Measurements from ENCODE around the gene ADD2.
"Not testable (repeated sequence)": the region's sequence is repeated elsewhere in the genome, so short reads cannot be mapped to it uniquely, and the experiment has no call there.

The ADD2 gene, protein sequence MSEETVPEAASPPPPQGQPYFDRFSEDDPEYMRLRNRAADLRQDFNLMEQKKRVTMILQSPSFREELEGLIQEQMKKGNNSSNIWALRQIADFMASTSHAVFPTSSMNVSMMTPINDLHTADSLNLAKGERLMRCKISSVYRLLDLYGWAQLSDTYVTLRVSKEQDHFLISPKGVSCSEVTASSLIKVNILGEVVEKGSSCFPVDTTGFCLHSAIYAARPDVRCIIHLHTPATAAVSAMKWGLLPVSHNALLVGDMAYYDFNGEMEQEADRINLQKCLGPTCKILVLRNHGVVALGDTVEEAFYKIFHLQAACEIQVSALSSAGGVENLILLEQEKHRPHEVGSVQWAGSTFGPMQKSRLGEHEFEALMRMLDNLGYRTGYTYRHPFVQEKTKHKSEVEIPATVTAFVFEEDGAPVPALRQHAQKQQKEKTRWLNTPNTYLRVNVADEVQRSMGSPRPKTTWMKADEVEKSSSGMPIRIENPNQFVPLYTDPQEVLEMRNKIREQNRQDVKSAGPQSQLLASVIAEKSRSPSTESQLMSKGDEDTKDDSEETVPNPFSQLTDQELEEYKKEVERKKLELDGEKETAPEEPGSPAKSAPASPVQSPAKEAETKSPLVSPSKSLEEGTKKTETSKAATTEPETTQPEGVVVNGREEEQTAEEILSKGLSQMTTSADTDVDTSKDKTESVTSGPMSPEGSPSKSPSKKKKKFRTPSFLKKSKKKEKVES

DNA sequence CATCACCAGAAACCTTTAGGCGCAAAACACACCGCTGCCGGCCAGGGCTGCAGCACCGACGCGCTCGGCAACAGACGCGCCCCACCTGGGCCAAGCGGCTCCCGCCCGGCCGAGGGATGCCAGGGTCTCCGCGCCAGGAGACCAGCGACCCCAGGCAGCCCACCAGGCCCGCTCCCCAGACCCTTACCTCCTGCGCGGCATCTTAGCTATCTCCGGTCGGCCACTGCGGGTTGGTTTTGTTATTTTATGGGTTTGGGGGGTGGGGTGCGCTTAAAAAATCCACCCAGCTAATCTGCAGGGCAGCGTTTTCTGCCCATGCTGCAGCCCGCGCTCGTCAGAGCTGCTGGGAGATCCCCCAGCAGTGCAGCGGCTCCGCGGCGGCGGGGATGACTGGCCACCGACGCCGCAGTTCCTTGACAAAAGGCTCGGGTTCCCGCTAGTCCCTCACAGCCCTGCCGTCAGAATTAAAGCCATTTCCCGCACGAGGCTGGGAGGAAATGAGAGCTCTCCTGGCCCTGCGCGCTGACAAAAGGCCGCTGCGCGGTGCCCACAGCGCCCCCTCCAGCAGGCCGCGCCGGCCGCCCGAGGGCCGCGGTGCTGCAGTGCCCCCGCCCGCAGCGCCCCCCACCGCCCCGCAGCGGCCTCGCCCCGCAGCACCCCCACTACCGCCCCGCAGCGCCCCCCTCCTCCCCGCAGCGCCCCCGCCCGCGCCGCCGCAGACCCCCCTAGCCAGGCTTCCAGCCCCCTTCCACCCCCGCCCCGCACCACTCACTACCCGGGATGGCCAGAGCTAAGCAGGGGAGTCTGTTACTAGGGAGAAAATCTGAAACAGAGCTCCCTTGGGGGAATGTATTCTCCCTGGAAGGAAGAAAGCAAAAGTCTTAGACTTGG lies at the start of gene ADD2:
TSS of gene ADD2 (minus strand) at position 502 of the 891 bp plus-strand sequence. CDS start 61,792 bp downstream, outside the sequence.
- in situ Hi-C loops (cut with HindIII; ENCODE audit: low sequenced_read_pairs) = no loop called here

DNA sequence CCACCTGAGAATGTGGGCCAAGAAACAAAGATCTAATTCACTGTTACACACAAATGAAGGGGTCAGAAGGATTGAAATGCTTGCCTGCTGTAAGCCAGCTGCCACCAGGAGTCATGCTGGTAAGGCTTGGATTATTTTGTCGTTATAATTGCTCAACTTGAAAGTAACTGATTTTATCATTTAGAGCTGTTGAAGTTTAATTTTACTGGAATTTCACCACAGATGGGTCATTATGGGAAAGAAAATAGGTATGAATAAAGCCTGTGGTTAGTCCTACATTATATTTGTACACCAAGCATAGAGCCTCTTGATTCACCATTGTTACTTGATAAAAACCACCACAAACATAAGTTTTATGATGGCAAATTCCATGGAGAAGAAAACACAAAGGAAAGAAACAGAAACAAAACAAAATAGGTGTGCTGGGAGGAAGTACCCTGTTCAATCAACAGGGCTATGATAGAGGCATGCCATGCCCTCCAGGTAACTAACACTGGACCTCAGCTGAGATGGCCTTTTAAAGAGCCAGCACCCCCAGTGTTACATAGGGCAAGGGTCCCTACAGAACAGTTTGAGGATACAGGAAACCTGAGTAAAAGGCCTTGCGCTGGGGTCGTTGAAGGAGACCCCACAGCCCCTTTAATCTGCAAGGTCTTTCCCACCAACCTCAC lies 49.4 kb upstream of the ADD2 start:
- in situ Hi-C loops (cut with HindIII; ENCODE audit: low sequenced_read_pairs) = no loop called here

DNA sequence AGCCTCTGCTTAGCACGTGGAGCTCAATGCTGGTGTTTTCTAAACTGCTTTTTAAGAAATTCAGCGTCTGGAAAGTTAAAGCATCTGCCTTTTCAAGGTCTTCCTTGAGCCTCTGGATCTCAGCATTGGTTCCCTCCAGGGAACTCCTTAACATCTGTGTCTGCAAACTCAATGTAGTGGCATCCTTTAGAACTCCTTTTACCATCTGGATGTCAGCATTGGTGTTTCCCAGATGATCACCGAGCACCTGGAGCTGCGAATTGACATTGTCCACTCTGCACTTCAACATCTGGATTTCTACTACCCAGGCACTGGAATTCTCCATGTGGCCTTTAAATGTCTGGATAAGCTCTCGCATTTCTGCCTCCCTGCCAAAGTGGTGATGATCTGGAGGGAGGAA lies 48.7 kb upstream of the ADD2 start:
- in situ Hi-C loops (cut with HindIII; ENCODE audit: low sequenced_read_pairs) = no loop called here

DNA sequence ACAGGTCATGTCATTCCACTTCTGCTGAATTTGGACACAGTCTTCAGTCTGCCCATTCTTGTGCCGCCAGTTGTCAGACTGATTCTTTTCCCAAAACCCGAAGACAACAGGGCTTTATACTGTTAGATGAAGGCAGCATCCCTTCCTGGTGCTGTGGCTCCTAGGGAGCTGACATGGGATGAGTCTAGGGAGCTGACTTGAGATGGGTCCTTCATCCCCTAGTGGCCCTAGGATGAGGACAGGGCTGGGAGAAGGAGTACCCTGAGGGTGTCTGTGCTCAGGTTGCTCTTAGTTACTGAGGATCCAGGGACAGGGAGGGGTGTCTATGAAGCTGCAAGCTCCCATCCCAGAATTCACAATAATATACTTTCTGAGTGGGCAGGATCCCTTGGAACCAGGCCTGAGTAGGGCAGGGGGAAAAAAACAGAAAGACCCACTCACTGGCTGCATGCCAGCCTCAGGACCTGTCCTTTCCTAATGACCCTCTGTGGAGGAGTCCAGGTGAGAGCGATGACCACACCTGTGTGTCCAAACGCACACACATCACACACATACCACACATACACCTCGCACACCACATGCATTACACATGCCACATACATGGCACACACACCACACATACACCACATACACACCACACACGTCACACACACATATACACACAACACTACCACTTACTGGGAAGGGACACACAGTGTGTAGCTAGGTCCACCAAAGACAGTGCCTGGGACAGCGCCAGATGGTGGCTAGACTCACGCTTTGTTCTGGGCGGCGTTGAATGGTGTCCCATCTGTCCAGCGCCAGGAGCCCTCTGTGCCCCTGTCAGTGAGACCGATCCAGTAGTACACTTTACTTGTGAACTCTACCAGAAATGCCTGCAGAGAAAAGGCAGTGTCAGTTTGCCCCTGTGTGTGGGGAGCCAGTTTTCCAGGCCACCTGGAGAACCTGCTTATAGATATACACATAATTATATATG lies 41.3 kb upstream of the ADD2 start:
- in situ Hi-C loops (cut with HindIII; ENCODE audit: low sequenced_read_pairs) = no loop called here

DNA sequence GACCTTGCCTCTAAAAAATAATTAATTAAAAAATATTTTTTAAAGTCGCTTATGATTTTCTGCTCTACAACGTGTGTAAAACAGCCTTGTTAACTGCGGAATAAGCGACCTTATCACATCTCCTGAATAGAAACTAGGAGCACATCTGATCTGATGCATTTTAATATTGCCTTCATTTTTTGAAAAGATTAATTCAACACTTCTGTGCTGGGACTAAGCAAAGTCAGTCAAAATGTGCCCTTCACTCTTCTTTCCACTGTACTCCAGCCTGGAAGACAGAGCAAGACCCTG lies 39.8 kb upstream of the ADD2 start:
- in situ Hi-C loops (cut with HindIII; ENCODE audit: low sequenced_read_pairs) = no loop called here

DNA sequence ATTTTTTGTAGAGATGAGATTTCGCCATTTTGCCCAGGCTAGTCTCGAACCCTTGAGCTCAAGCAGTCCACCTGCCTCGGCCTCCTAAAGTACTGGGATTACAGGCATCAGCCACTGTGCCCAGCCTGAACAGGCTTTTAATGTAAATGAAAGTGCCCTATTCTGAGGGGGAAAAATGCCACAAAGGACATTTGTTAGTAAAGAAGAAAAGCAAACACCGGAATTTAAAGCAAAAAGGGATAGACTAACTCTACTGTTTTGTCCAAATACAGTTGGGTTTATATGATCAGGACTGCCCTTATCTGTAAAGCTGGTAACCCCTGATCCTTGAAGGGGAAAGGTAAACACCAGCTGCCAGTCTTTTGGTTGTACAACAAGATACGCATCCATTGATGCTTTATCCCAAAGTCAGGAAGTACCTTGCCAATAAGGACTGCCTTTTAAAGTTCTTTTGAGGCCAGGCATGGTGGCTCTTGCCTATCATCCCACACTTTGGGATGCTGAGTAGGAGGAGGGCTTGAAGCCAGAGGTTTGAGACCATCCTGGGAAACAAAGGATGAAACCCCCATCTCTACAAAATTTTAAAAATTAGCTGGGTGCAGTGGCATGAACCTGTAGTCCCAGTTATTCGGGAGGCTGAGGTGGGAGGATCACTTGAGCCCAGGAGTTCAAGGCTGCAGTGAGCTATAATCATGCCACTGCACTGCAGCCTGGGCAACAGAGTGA lies 39.3 kb upstream of the ADD2 start:
- in situ Hi-C loops (cut with HindIII; ENCODE audit: low sequenced_read_pairs) = no loop called here

DNA sequence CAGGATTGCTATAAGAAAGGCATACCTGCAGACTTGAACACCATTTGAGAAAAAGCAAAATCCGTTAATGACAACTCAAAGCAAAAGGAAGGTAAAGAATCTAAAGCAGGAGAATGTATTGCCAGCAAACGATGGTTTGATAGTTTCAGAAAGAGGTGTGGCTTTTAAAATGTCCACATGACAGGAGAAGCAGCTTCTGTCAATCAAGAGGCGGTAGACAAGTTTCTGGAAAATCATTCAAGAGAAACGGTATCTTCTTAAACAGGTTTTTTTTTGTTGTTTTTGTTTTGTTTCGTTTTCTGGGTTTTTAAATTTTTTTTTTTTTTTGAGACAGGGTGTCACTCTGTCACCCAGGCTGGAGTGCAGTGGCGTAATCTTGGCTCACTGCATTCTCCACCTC lies 38.6 kb upstream of the ADD2 start:
- in situ Hi-C loops (cut with HindIII; ENCODE audit: low sequenced_read_pairs) = no loop called here

DNA sequence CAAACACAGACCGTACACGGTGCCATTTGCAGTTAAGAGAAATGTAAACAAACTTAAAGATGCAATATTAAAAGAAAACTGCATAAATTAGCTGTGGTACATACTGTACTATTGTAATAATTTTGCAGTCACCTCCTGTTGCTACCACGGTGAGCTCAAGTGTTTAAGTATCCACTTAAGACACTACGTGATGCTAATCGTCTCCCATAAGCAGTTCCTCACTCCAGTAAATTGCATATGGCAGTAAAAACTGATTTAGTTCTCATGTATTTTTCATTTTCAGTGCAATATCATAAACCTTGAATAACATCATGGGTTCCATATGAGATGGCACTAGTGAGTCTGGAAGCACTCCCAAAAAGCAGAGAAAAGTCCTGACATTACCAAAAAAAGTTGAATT lies 38.0 kb upstream of the ADD2 start:
- in situ Hi-C loops (cut with HindIII; ENCODE audit: low sequenced_read_pairs) = no loop called here

DNA sequence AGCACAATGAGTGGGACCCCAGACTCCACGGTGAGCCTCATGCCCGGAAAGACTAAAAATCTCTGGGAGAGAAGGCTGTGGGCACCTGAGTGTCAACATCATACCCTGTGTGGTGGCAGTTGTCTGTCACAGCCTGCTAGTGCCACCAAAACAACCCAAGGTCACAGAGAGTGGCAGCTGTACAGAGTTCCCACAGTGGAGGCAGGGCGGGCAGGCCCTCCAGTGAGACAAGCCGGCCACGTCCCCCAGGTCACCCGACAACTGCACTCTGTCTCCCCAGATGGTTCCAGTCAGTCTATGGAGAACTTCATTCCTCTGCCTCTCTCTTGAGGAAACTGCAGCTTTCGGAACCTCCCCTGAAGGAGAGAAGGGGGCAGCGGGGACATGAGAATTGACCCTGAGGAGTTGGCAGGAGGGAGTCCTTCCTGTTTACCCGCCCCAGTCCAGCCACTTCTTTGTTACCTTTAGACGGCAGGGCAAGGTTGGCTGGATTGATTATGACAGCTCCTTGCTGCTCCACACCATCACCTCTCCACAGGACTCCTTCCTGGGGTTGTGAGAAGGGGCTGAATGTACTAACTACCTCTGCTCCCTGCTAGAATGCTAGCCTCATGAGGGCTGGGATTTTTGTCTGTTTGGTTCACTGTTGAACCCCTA lies 33.7 kb upstream of the ADD2 start:
- in situ Hi-C loops (cut with HindIII; ENCODE audit: low sequenced_read_pairs) = no loop called here

DNA sequence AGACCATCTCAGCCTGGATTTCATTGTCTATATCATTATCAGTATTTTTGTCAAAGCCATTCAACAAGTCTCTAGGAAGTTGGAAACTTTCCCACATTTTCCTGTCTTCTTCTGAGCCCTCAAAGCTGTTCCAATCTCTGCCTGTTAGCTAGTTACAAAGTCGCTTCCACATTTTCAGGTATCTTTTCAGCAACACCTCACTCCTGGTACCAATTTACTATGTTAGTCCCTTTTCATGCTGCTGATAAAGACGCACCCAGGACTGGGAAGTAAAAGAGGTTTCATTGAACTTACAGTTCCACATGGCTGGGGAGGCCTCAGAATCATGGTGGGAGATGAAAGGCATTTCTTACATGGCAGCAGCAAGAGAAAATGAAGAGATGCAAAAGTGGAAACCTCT lies 31.7 kb upstream of the ADD2 start:
- in situ Hi-C loops (cut with HindIII; ENCODE audit: low sequenced_read_pairs) = no loop called here

DNA sequence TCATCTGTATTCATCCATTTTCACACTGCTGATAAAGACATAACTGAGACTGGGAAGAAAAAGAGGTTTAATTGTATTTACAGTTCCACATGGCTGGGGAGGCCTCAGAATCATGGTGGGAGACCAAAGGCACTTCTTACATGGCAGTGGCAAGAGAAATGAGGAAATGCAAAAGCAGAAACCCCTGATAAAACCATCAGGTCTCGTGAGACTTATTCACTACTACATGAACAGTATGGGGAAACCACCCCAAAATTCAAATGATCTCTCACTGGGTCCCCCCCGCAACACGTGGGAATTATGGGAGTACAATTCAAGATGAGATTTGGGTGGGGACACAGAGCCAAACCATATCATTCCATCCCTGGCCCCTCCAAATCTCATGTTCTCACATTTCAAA lies 30.0 kb upstream of the ADD2 start:
- in situ Hi-C loops (cut with HindIII; ENCODE audit: low sequenced_read_pairs) = not testable (repeated sequence)

DNA sequence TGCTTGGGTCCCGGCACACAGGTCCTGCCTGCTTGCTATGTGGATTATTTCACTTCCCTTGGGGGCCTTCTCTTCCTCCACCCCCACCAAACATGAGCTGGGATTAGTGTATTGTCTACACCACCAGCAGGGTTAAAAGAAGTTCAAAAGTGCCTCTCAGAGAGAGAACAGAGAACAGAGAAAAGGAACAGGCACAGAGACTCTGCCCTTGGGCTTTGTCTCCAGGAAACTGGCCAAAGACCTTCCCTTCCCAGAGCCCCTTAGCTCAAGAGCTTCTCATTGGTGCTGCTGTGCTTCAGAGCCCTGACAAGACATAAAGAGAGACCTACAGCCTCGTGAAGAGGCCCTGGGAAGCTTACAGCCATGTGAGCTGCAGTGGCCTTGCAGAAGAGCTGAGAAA lies 29.5 kb upstream of the ADD2 start:
- in situ Hi-C loops (cut with HindIII; ENCODE audit: low sequenced_read_pairs) = no loop called here

DNA sequence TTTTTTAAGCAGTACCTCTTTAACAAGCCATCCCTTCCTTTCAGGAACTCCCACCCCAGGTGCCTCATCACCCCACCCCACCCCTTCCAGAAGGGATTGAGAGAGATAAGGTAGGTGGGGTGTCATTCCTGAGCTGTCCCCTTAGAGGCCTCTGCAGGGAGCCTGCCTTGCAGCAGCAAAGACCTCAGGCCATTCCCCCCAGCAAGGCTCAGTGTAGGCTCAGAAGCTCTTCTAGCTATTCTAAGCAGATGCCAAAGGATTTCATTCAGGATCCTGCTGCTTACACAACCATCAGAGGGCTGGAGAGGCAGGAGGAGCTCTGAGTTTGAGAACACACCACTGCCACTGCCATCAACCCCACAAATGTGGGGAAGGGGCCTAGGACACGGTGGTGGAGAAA lies 28.3 kb upstream of the ADD2 start:
- in situ Hi-C loops (cut with HindIII; ENCODE audit: low sequenced_read_pairs) = no loop called here

DNA sequence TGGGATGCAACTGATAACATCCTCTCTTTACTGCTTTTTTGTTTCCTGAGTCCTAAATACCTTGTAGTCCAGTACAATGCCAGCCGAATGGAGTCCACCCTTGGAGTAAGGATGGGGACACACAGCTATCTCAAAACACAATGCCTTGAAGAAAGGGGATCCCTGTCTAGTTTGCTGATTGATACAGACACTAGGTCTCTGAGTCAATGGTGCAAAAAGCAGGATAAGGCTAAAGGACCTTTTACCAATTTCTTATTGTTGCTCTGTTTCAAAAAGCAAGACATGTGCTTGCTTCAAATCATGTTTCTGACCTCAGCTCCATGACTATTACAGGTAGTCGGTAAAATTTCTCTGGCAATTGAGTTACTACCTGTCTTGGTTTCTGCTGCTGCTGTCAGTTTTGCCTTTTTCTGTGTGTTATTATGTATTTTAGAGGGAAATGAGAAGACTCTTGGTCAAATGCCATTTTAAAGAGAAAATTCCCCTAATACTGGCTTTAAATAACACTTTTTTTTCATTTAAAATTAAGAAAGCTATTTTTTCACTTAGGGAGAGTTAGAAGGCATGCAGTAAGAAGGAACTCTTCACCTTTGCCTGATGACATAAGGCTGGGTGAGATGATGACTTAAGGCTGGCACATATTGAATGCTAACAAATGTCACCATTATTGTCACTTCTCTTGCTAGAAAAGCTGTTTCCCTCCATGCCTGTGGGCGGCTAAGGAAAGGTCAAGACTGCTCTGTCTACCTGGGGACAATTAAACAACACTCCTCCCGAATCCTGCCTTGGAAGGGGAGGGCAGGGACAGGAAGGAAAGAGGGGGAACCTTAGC lies 27.4 kb upstream of the ADD2 start:
- in situ Hi-C loops (cut with HindIII; ENCODE audit: low sequenced_read_pairs) = no loop called here

DNA sequence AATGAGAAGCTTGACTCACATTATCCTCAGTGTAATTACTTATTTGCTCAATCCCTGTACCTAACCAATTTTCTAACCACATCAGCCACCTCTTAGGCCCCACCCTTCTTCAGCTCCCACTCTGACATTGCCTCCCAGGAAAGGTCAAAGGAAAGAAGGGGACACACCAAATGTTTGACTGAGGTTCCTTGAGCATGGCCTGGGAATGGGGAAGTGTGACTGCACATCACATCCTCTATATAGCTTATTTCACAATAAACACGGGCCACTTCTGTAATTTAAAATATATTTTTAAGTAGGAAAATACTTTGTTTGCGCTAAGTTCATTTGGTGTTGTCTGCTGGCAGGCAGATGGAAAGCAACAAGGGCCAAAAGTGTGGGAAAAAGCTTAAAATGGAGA lies 25.4 kb upstream of the ADD2 start:
- in situ Hi-C loops (cut with HindIII; ENCODE audit: low sequenced_read_pairs) = no loop called here

DNA sequence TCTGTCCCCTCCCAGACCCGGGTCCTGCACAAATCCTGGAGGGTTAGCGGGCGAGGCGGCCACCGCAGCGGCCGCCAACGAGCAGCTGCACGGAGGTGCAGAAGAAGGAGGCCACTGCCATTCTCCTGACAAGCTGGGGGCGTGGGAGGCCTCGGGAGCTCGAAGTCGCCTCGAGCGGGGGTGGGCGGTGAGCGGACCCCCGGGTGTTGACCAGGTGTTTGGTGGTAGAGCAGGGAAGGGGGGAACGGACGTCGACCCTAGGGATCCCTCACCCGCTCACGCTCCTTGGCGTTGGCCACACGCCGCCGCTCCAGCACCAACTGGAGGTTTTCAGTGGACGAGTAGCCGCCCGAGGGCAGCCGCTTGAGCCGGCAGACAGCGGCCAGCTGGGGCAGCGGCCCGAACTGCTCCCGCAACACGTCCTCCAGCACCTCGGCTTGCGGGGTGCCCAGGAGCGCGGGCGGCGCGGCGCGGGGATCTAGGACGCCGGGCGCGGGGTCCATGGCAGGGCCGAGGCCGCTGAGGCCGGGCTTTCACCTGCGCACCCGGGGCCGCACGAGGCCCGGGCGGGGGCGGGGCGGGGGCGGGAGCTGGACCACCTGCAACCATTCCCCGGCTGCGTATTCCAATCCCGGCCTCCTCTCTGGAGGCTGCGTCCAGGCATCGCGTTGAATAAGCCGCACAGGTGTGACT lies 22.3 kb upstream of the ADD2 start, which contains the start of gene FIGLA:
TSS of gene FIGLA (minus strand) at position 508 of the 693 bp plus-strand sequence. CDS start at position 503, 5 bp downstream.
- in situ Hi-C loops (cut with HindIII; ENCODE audit: low sequenced_read_pairs) = no loop called here
